H1 (cell line): ENCODE results near the gene IPO13. TPM values are rescaled to one million over a fixed set of nuclear protein-coding genes. Genes with fewer than 3 reads are reported as not detected.
A peak's percentile ranks its signal among the peaks of the same experiment; 100 is the strongest.

ENCODE experiments used
- CTCF ChIA-PET: fragments of 300-600 bp; sonication (Branson Sonifier 250); formaldehyde crosslinking; loops from one replicate; lab custom pipeline; 2021; ENCODE audit not compliant: partially characterized antibody; lab: Charles Lee
- POLR2A ChIA-PET: fragments of 300-600 bp; sonication (Branson Sonifier 250); formaldehyde crosslinking; loops from one replicate; lab custom pipeline; 2021; ENCODE audit warnings: inconsistent platforms; ENCODE audit not compliant: partially characterized antibody; lab: Charles Lee
- DNase-seq, 2 experiments: peaks; one replicate each; pipeline versions ENCODE4 v3.0.0 to v3.0.0-alpha.2; 2010 to 2022; ENCODE audit warnings: low spot score in 2 of 2, low read depth in 1 of 2, mixed read lengths in 1 of 2
- FAIRE-seq: peaks from 2 replicates; lab custom pipeline; 2011; peaks lifted over from hg19 to GRCh38; lab: Jason Lieb, UNC
- H2AFZ ChIP-seq: 2 replicates; pipeline ENCODE4 v1.8.1; 2012; ENCODE audit warnings: low read length, inconsistent platforms
- H2AK5ac ChIP-seq: 2 replicates; pipeline ENCODE4 v1.6.1; 2013; ENCODE audit warnings: low read depth, low read length
- H2BK120ac ChIP-seq: replicated peaks from 2 replicates; pipeline ENCODE3; 2013; ENCODE audit warnings: low read depth, low read length, inconsistent platforms
- H2BK12ac ChIP-seq: 2 replicates; pipeline ENCODE4 v1.6.1; 2013; ENCODE audit warnings: low read depth, low read length
- H2BK15ac ChIP-seq: 2 replicates; pipeline ENCODE4 v1.6.1; 2013; ENCODE audit warnings: low read length
- H2BK20ac ChIP-seq: 2 replicates; pipeline ENCODE4 v1.6.1; 2013; ENCODE audit warnings: low read length
- H2BK5ac ChIP-seq: 2 replicates; pipeline ENCODE4 v1.6.1; 2013; ENCODE audit warnings: low read depth, low read length
- H3K14ac ChIP-seq: 2 replicates; pipeline ENCODE4 v1.6.1; 2013; ENCODE audit warnings: inconsistent platforms; ENCODE audit not compliant: insufficient read length
- H3K18ac ChIP-seq: 2 replicates; pipeline ENCODE4 v1.6.1; 2013; ENCODE audit warnings: low read length; ENCODE audit errors: extremely low read depth
- H3K23ac ChIP-seq: 2 replicates; pipeline ENCODE4 v1.6.1; 2013; ENCODE audit warnings: inconsistent platforms; ENCODE audit not compliant: insufficient read length
- H3K23me2 ChIP-seq: 2 replicates; pipeline ENCODE4 v1.6.1; 2013; ENCODE audit warnings: low read depth, low read length
- H3K27ac ChIP-seq: 2 replicates; pipeline ENCODE4 v1.6.1; 2011; ENCODE audit warnings: low read depth, low read length, inconsistent platforms
- H3K27me3 ChIP-seq, 4 experiments: replicated peaks in 1 of 4; 1 replicate in 1 of 4; 2 replicates in 3 of 4; pipeline versions ENCODE4 v1.6.1 to v1.8.1; 2011 to 2013; ENCODE audit warnings: low read length in 3 of 4, mild to moderate bottlenecking in 3 of 4, inconsistent platforms in 2 of 4, mixed read lengths in 2 of 4, moderate library complexity in 1 of 4; ENCODE audit not compliant: control insufficient read depth in 3 of 4, insufficient read depth in 3 of 4; ENCODE audit errors: extremely low read depth in 1 of 4
- H3K36me3 ChIP-seq, 4 experiments: 2 replicates each; pipeline versions ENCODE4 v1.6.1 to v1.8.1; 2011 to 2013; ENCODE audit warnings: mild to moderate bottlenecking in 4 of 4, low read length in 3 of 4, moderate library complexity in 2 of 4, control low read depth in 1 of 4, inconsistent platforms in 1 of 4; ENCODE audit not compliant: insufficient read depth in 4 of 4, control insufficient read depth in 2 of 4
- H3K4ac ChIP-seq: replicated peaks from 2 replicates; pipeline ENCODE3; 2013; ENCODE audit warnings: low read length, low read depth, mixed read lengths, inconsistent platforms; ENCODE audit not compliant: insufficient read length
- H3K4me1 ChIP-seq, 4 experiments: replicated peaks in 1 of 4; 1 replicate in 1 of 4; 2 replicates in 3 of 4; pipeline versions ENCODE4 v1.6.1 to v1.8.1; 2011 to 2013; ENCODE audit warnings: low read length in 3 of 4, inconsistent platforms in 2 of 4, mixed read lengths in 1 of 4; ENCODE audit not compliant: insufficient read depth in 4 of 4, control insufficient read depth in 3 of 4
- H3K4me2 ChIP-seq, 2 experiments: 2 replicates each; pipeline versions ENCODE4 v1.6.1 to v1.8.1; 2011 to 2013; ENCODE audit warnings: low read depth in 2 of 2, low read length in 2 of 2, control low read depth in 1 of 2, inconsistent platforms in 1 of 2, mild to moderate bottlenecking in 1 of 2; ENCODE audit not compliant: insufficient read depth in 1 of 2
- H3K4me3 ChIP-seq, 4 experiments: fragments of 200-600, 300-600 bp in 1 of 4; sonication (generic), shearing (Covaris generic), sonication (Bioruptor Twin) in 1 of 4; 2 replicates each; pipeline versions ENCODE4 v1.5.1 to v1.8.1; 2011 to 2016; ENCODE audit warnings: low read length in 4 of 4, low read depth in 3 of 4, control low read depth in 2 of 4, inconsistent platforms in 2 of 4, mild to moderate bottlenecking in 2 of 4, mixed read lengths in 1 of 4, moderate library complexity in 1 of 4; ENCODE audit not compliant: insufficient read depth in 2 of 4; ENCODE audit errors: extremely low read depth in 1 of 4
- H3K56ac ChIP-seq: replicated peaks from 2 replicates; pipeline ENCODE3; 2013; ENCODE audit warnings: low read depth, mild to moderate bottlenecking, mixed read lengths, low read length, inconsistent platforms; ENCODE audit not compliant: insufficient read length
- H3K79me1 ChIP-seq: 2 replicates; pipeline ENCODE4 v1.6.1; 2013; ENCODE audit warnings: low read depth, low read length, control low read depth
- H3K79me2 ChIP-seq, 2 experiments: 2 replicates each; pipeline versions ENCODE4 v1.6.1 to v1.8.1; 2012 to 2013; ENCODE audit warnings: low read length in 2 of 2, mild to moderate bottlenecking in 2 of 2, inconsistent platforms in 1 of 2; ENCODE audit not compliant: insufficient read depth in 2 of 2, control insufficient read depth in 1 of 2
- H3K9ac ChIP-seq, 4 experiments: replicated peaks in 1 of 4; 1 replicate in 1 of 4; 2 replicates in 3 of 4; pipeline versions ENCODE4 v1.6.1 to v1.8.1; 2011 to 2013; ENCODE audit warnings: low read depth in 3 of 4, low read length in 3 of 4, control low read depth in 2 of 4, mild to moderate bottlenecking in 2 of 4, moderate library complexity in 2 of 4, inconsistent platforms in 1 of 4; ENCODE audit errors: extremely low read depth in 1 of 4
- H3K9me3 ChIP-seq, 2 experiments: 2 replicates each; pipeline versions ENCODE4 v1.6.1 to v1.8.1; 2012 to 2013; ENCODE audit warnings: mild to moderate bottlenecking in 2 of 2, moderate library complexity in 2 of 2, control low read depth in 1 of 2, inconsistent platforms in 1 of 2, low read depth in 1 of 2, low read length in 1 of 2, mixed read lengths in 1 of 2; ENCODE audit not compliant: insufficient read depth in 2 of 2
- H4K20me1 ChIP-seq, 2 experiments: replicated peaks in 1 of 2; 2 replicates each; pipeline versions ENCODE3 to v1.8.1; 2011 to 2013; ENCODE audit warnings: inconsistent platforms in 2 of 2, low read length in 2 of 2, mild to moderate bottlenecking in 1 of 2; ENCODE audit not compliant: insufficient read depth in 2 of 2, control insufficient read depth in 1 of 2
- H4K5ac ChIP-seq: 2 replicates; pipeline ENCODE4 v1.6.1; 2013; ENCODE audit warnings: low read length, low read depth, mixed read lengths, inconsistent platforms; ENCODE audit not compliant: insufficient read length
- H4K8ac ChIP-seq: 2 replicates; pipeline ENCODE4 v1.8.0; 2013; ENCODE audit warnings: mild to moderate bottlenecking, moderate library complexity, low read length, inconsistent platforms; ENCODE audit not compliant: insufficient read depth; ENCODE audit errors: extremely low read depth
- H4K91ac ChIP-seq: replicated peaks from 2 replicates; pipeline ENCODE3; 2013; ENCODE audit warnings: low read length, mixed read lengths, inconsistent platforms; ENCODE audit not compliant: insufficient read length
- ASH2L ChIP-seq: fragments of 200-600, 300-600 bp; sonication (generic); IDR thresholded peaks from one replicate; pipeline ENCODE4 v1.7.1; 2017; ENCODE audit warnings: low read length
- BRCA1 ChIP-seq: IDR thresholded peaks from 2 replicates; pipeline ENCODE4 v1.6.1; 2012; ENCODE audit warnings: low read depth, low read length, improper control_type of control experiment
- CTCF ChIP-seq, 3 experiments: IDR thresholded peaks; 1 replicate in 2 of 3; 2 replicates in 1 of 3; pipeline versions ENCODE4 v1.5.1 to v1.6.1; 2011; ENCODE audit warnings: low read length in 3 of 3, mild to moderate bottlenecking in 3 of 3, inconsistent platforms in 2 of 3, low read depth in 1 of 3, moderate library complexity in 1 of 3; ENCODE audit not compliant: insufficient read depth in 1 of 3; ENCODE audit errors: control extremely low read depth in 1 of 3
- EGR1 ChIP-seq: IDR thresholded peaks from 2 replicates; pipeline ENCODE4 v1.6.1; 2011; ENCODE audit warnings: low read depth, low read length, borderline replicate concordance
- FOSL1 ChIP-seq: IDR thresholded peaks from 2 replicates; pipeline ENCODE4 v1.6.1; 2011; ENCODE audit warnings: mild to moderate bottlenecking, low read depth, low read length, moderate library complexity; ENCODE audit not compliant: insufficient read depth
- KDM1A ChIP-seq: fragments of 200-600, 300-600 bp; sonication (generic); IDR thresholded peaks from 2 replicates; pipeline ENCODE4 v1.7.1; 2016; ENCODE audit warnings: mild to moderate bottlenecking, low read length, borderline replicate concordance
- KDM4A ChIP-seq: IDR thresholded peaks from one replicate; pipeline ENCODE4 v1.7.1; 2012; ENCODE audit warnings: low read depth, mild to moderate bottlenecking, moderate library complexity, low read length, inconsistent platforms; ENCODE audit not compliant: severe bottlenecking
- MAFK ChIP-seq: IDR thresholded peaks from 2 replicates; pipeline ENCODE4 v1.6.1; 2012; ENCODE audit warnings: low read depth, mild to moderate bottlenecking, improper control_type of control experiment, low read length
- POLR2A ChIP-seq, 2 experiments: IDR thresholded peaks; 1 replicate in 1 of 2; 2 replicates in 1 of 2; pipeline ENCODE4 v1.6.1; 2011; ENCODE audit warnings: low read depth in 2 of 2, low read length in 2 of 2, mild to moderate bottlenecking in 2 of 2; ENCODE audit errors: control extremely low read depth in 1 of 2
- SAP30 ChIP-seq: fragments of 300-600 bp; sonication (generic); IDR thresholded peaks from 2 replicates; pipeline ENCODE4 v1.7.1; 2012; ENCODE audit warnings: low read length, moderate library complexity, mild to moderate bottlenecking, inconsistent platforms; ENCODE audit not compliant: insufficient read depth, insufficient replicate concordance
- SIRT6 ChIP-seq: IDR thresholded peaks from one replicate; pipeline ENCODE4 v1.7.1; 2012; ENCODE audit warnings: low read length, inconsistent platforms
- SIX5 ChIP-seq: IDR thresholded peaks from 2 replicates; pipeline ENCODE4 v1.6.1; 2011; ENCODE audit warnings: mild to moderate bottlenecking, low read depth, low read length
- WGBS, 2 experiments: shearing (Covaris generic) in 1 of 2; methylation state at CpG; one replicate each; pipeline versions ENCODE4 v1.1.6 to v1.1.7; 2013 to 2015; ENCODE audit warnings: low lambda C conversion rate in 2 of 2, mixed read lengths in 2 of 2, inconsistent platforms in 1 of 2, low coverage in 1 of 2, missing lambda C conversion rate in 1 of 2; ENCODE audit not compliant: insufficient replicate concordance in 2 of 2, insufficient coverage in 1 of 2, insufficient read length in 1 of 2; ENCODE audit errors: extremely low coverage in 1 of 2, missing lambda C conversion rate in 1 of 2; 5-methylcytosine and 5-hydroxymethylcytosine counted together
- polyA plus RNA-seq, 7 experiments: library from polyadenylated mRNA; depleted of rRNA in 3 of 7; stranded (reverse) in 5 of 7; unstranded in 2 of 7; fragments of >200 nt in 5 of 7; fragments of 200-250 nt in 2 of 7; gene quantifications; 1 replicate in 5 of 7; 2 replicates in 1 of 7; 4 replicates in 1 of 7; pipeline versions ENCODE4 v1.2.1 to v1.2.3, GENCODE V29; 2011 to 2013; ENCODE audit warnings: missing spikeins in 2 of 7, mixed read lengths in 2 of 7
- total RNA-seq: library from RNA; stranded (reverse); fragmentation: NEBNext Ultra II Directional; extraction: Animal tissue kit (Norgen Biotek cat#: 25700); gene quantifications from 2 replicates; pipeline ENCODE4 v1.2.1, GENCODE V29; 2021

Gene IPO13
- total and polyA plus RNA-seq, 2 of the 8 experiments (the other 6 are each of a cell fraction or from before 2014, with no cell fraction given): 23.0 to 27.0 TPM

GRCh38 chr1:43982808-43983207, 36.1 kb downstream of the IPO13 start:
- Histone ChIP-seq H3K27ac (no peak overlapping the region), H4K5ac (no peak overlapping the region), H4K20me1 (peaks cover 0 to 24% of the 10 kb centered on the region in 2 experiments), H3K27me3 (no peaks in the 10 kb centered on the region), H3K14ac (no peak overlapping the region), H3K23ac (no peak overlapping the region), H3K4me2 (no peak overlapping the region), H3K36me3 (peaks cover 0 to 22% (median 9%) of the 10 kb centered on the region in 4 experiments; a peak in 4 of 8 replicates), H2BK20ac (no peak overlapping the region), H2BK120ac (no peak overlapping the region), H3K23me2 (peaks cover 16% of the 10 kb centered on the region), H3K18ac (no peak overlapping the region), H2BK15ac (no peak overlapping the region), H4K91ac (no peak overlapping the region), H3K79me1 (peaks cover 20% of the 10 kb centered on the region), H2AFZ (no peak overlapping the region), H4K8ac (no peak overlapping the region), H3K79me2 (peaks cover 0 to 11% of the 10 kb centered on the region in 2 experiments; a peak in 2 of 4 replicates), H2BK5ac (0 out of 2 replicates have a peak overlapping the region, but pooled peaks have one; percentile 35), H3K56ac (no peak overlapping the region), H2AK5ac (no peak overlapping the region; the same call in 1 of the 2 replicates), H3K4ac (no peak overlapping the region), H3K4me3 (no peak overlapping the region), H3K4me1 (peaks cover 4 to 13% (median 11%) of the 10 kb centered on the region in 4 experiments), H2BK12ac (no peak overlapping the region), H3K9ac (no peak overlapping the region), H3K9me3 (no peaks in the 10 kb centered on the region)
- POLR2A ChIA-PET: interaction anchor here (1.5 to 1.9 kb wide), 3 partner anchors 9 to 39 kb away, joined by 3 to 4 read pairs (median 3); partner anchors contain the start of gene CCDC24
- no peak for FAIRE-seq
- WGBS, 2 experiments: 92 to 100% methylated on average over 5 to 15 of the region's 15 CpGs
- no peak for DNase-seq
- CTCF ChIA-PET: interaction anchor here (0.9 to 2.1 kb wide), 2 partner anchors 53 to 65 kb away, joined by 3 to 6 read pairs; no protein-coding TSS in a partner anchor
- no peak for TF ChIP-seq KDM4A
- TF ChIP-seq SIRT6: no peak
- TF ChIP-seq FOSL1: no peak
- no peak for TF ChIP-seq EGR1
- no peak for TF ChIP-seq ASH2L
- no peak for TF ChIP-seq KDM1A
- TF ChIP-seq BRCA1: no peak
- no peak for TF ChIP-seq SIX5
- no peak for TF ChIP-seq SAP30
- no peak for TF ChIP-seq CTCF (IDR thresholded peaks at IDR 0.05; ENCODE audit: control extremely low read depth in 1 of 3, insufficient read depth in 1 of 3, low read depth in 1 of 3, low read length in 3 of 3)
- no peak for TF ChIP-seq MAFK
- TF ChIP-seq POLR2A (IDR thresholded peaks at IDR 0.05; ENCODE audit: control extremely low read depth in 1 of 2, low read depth in 2 of 2, low read length in 2 of 2): no peak
